ENCODE measurements around the gene CACNA2D1.
A peak's percentile ranks its signal among the peaks of the same experiment; 100 is the strongest.

DNA sequence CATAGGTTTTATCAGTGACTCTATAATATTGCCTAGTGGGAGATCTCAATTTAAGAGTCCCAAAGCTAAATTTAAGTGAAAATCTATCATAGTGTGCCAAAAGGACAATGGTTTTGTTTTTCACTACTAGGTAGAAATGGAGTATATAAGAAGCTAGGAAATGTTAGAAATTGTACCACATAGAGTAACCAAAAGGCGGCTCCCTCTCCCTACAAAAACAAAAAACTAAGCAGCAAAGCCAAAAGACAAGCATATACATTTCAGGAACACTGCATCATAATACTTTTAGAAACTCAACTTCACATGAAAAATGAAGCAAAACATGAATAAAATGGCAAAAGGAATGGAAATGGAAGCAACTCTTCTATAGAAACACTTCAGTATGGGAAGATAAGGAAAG lies 271.6 kb downstream of the CACNA2D1 start:
- TF ChIP-seq, protein P1, sequence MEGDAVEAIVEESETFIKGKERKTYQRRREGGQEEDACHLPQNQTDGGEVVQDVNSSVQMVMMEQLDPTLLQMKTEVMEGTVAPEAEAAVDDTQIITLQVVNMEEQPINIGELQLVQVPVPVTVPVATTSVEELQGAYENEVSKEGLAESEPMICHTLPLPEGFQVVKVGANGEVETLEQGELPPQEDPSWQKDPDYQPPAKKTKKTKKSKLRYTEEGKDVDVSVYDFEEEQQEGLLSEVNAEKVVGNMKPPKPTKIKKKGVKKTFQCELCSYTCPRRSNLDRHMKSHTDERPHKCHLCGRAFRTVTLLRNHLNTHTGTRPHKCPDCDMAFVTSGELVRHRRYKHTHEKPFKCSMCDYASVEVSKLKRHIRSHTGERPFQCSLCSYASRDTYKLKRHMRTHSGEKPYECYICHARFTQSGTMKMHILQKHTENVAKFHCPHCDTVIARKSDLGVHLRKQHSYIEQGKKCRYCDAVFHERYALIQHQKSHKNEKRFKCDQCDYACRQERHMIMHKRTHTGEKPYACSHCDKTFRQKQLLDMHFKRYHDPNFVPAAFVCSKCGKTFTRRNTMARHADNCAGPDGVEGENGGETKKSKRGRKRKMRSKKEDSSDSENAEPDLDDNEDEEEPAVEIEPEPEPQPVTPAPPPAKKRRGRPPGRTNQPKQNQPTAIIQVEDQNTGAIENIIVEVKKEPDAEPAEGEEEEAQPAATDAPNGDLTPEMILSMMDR (IDR thresholded peaks at IDR 0.05) = peak; percentile 39; the same call in 1 of the 2 replicates
- TF ChIP-seq POLR2AphosphoS5 (IDR thresholded peaks at IDR 0.05; ENCODE audit: low read depth, low read length) (no peak), TCF7L2 (IDR thresholded peaks at IDR 0.05; ENCODE audit: low read depth, low read length) (no peak)
